GM18951 (cell line): ENCODE data around the gene ITGB8.

Source experiments
- POLR2A ChIP-seq: IDR thresholded peaks from 4 replicates; pipeline ENCODE4 v1.6.1; 2011; ENCODE audit warnings: mild to moderate bottlenecking; ENCODE audit not compliant: insufficient read length, insufficient read depth; ENCODE audit errors: extremely low read depth
- in situ Hi-C: fragments of 300-500 bp; cut with MboI; formaldehyde crosslinking; loops from one replicate; pipeline ENCODE4 v1.12.0; 2022; ENCODE audit warnings: low sequenced_read_pairs, mixed read lengths, inconsistent platforms; ENCODE audit not compliant: unreplicated experiment

The ITGB8 gene

GRCh38 chr7:20350996-20351692 lies 20.4 kb downstream of the ITGB8 start:
- in situ Hi-C loops: no loop called here
- no peak for TF ChIP-seq POLR2A

- in situ Hi-C loops: no loop called here
- no peak for TF ChIP-seq POLR2A
Measured at GRCh38 chr7:20351901-20352300, 21.2 kb downstream of the ITGB8 start.

DNA sequence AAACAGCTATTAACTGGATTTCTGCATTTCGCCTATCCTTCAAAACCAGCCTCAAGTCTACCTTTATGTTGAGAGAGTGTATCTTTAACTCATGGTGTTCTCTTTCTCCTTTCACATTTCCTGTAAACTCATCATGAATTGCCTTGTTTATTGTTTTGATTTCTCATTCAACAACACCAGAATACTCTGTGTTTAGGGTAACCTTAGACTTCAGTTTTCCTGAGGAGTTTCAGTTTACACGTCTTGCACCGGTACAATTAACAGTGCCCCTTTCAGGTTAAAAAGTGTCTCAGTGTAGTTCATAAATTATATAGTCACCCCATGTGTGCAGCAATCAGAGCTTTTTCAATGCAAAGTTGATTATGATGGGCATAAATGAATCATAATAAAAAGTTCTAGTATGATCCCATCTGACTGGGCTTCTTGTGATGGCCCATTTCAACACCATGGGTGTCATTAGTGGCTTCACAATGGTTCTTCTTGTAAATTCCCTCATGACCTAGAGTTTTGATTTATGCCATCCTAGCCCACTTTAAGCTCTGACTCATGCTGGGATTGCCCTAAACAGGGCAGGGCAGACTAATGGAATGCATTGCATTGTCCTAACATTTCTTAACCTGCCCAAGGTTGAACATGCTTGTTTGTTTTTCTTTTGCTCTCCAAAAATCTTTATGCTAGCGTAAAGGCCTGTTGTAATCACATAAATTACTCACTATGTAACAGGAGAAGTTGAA lies 22.0 kb downstream of the ITGB8 start:
- no peak for TF ChIP-seq POLR2A

DNA sequence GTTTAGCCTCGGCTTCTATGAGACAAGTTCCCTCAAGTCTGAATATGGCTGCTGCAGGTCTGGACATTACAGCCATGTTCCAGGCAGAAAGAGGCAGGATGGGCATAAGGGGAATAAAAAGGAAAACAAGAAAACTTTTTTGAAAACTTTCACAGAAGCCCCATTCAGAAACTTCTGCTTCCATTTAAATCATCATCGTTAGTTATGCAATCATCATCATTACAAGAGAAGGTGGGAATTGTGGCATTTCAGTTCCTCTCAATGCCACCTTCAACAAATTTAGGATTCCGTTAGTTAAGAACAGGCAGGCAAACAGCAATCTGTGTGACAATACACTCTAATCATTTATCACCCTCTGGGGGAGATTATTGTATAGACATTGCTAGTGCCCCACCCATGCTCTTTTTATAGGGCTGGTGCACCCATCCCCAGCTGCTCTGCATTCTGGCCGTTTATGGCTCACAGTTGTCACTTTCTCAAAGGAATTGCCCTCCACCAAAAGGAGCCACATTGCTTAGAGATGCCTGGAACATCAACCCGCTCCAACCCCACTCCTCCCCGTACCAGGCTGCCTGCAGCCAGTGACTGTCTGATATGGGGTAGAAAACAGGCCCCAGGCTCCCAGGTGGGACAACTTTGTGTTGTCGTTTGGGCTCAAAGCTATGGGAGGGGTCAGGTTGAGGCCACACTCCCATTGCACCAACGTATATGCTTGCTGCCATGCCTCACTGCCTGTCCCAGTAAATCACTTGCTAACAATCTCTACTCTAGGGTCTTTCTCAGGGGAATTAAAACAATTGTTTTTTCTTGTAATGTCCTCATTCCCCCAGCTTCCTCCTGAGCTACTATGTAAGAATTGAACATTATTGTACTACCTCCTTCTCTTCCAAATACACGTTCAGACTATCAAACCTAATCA lies 24.2 kb downstream of the ITGB8 start:
- in situ Hi-C loops: no loop called here
- TF ChIP-seq POLR2A: no peak

More for the DNA sequence above, 22.0 kb downstream of the ITGB8 start:
- in situ Hi-C loops: no loop called here

GRCh38 chr7:20358106-20358505 lies 27.4 kb downstream of the ITGB8 start:
- in situ Hi-C loops: no loop called here
- no peak for TF ChIP-seq POLR2A

GRCh38 chr7:20358762-20359282 lies 28.1 kb downstream of the ITGB8 start:
- no peak for TF ChIP-seq POLR2A
- in situ Hi-C loops: no loop called here

DNA sequence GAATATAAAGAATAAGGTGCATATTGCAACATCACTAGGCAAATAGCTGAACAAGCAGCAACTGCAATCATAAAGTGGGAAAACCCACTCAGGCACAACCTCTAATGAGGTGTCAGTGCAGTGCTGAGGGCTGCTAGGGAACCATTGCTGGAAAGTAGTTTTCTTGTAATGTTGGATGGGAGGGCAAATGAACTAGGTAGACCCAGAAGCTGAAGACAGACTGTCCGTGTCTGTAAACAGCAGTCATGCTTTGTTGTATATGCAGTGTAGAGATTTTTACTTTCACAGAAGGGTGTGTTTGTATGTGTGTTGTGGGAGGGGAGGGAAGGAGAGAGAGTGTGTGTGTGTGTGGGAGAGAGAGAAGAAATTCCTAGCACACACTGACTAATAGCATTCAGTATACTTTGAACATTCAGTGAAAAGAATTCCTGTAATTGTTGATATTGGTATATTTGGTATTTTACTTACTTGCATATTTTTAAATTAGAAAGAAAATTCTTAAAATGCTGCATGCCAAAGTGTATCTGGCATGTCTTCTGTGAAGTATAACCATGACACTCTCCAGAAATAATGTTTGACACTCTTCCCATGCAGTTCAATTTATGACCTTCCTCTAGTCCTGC lies 28.8 kb downstream of the ITGB8 start:
- TF ChIP-seq POLR2A: no peak

DNA sequence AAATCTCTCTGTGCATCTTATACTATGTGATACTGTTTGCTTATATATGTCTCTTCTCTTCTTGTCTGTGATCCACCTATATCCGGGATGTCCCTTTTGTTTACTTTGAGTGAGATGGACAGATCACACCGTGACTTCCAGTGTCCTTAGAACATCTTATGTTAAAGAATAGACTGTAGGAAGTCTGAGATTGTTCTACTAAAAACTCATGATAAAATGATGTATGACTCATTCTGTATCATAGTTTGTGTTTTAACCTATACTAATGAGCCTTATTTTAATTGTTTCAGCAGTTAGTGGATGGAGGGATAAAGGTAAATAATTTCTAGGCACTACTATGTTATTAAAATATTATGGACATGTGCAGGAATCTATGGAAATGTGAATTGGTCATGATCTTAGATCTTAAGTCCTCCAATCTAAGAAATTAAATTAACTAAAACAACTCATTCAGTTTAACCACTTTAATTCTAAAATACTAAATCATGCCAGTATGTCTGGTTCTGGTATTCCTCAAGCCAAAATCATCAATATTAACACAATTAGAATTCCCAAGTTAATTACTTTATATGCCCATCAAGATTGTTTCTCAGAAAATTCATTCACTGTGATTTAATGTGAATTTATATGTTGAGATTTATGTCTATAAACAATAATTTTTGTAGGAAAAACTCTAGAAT lies 32.0 kb downstream of the ITGB8 start:
- in situ Hi-C loops: no loop called here
- TF ChIP-seq POLR2A: no peak

More for the DNA sequence above, 28.8 kb downstream of the ITGB8 start:
- in situ Hi-C loops: no loop called here

- TF ChIP-seq POLR2A: no peak
Measured at GRCh38 chr7:20364571-20365196, 34.0 kb downstream of the ITGB8 start.

GRCh38 chr7:20365486-20365885 lies 34.8 kb downstream of the ITGB8 start:
- in situ Hi-C loops: no loop called here
- no peak for TF ChIP-seq POLR2A

More at GRCh38 chr7:20364571-20365196, 34.0 kb downstream of the ITGB8 start:
- in situ Hi-C loops: no loop called here

GRCh38 chr7:20374399-20374798 lies 43.7 kb downstream of the ITGB8 start:
- in situ Hi-C loops: no loop called here
- no peak for TF ChIP-seq POLR2A

- in situ Hi-C loops: no loop called here
- no peak for TF ChIP-seq POLR2A
Measured at GRCh38 chr7:20376796-20377195, 46.1 kb downstream of the ITGB8 start.
